Natural killer cell (primary cell): ENCODE results near the gene NWD2. TPM values are rescaled to one million over a fixed set of nuclear protein-coding genes. Genes with fewer than 3 reads are reported as not detected.

ENCODE experiments used
- ATAC-seq, 3 donors: fragments of 150-1000 bp in 2 of 3; fragments of 200-7000 bp in 1 of 3; cut with Tn5 transposase; 1 replicate in 1 of 3; 2 replicates in 2 of 3; pipeline ENCODE4 v1.10.0; 2021; ENCODE audit warnings: mild to moderate bottlenecking in 2 of 3, moderate library complexity in 2 of 3
- DNase-seq, 2 donors: peaks; one replicate each; pipeline versions ENCODE4 v3.0.0 to v3.0.0-alpha.2; 2013 to 2021; ENCODE audit warnings: mixed read lengths in 1 of 2
- H3K27ac ChIP-seq: one replicate; pipeline ENCODE4 v1.5.1; 2013; ENCODE audit warnings: mild to moderate bottlenecking, low read length
- H3K27me3 ChIP-seq: one replicate; pipeline ENCODE4 v1.6.1; 2013; ENCODE audit warnings: low read length; ENCODE audit not compliant: control insufficient read depth, insufficient read depth
- H3K36me3 ChIP-seq: one replicate; pipeline ENCODE4 v1.6.1; 2013; ENCODE audit warnings: low read length; ENCODE audit not compliant: control insufficient read depth, insufficient read depth
- H3K4me1 ChIP-seq: one replicate; pipeline ENCODE4 v1.6.1; 2013; ENCODE audit warnings: low read length; ENCODE audit not compliant: control insufficient read depth, insufficient read depth
- H3K4me3 ChIP-seq: one replicate; pipeline ENCODE4 v1.5.1; 2013; ENCODE audit warnings: low read length
- H3K9me3 ChIP-seq: one replicate; pipeline ENCODE4 v1.6.1; 2013; ENCODE audit warnings: low read length; ENCODE audit not compliant: control insufficient read depth, insufficient read depth
- H3K27ac Mint-ChIP-seq, 2 donors: one replicate each; pipeline ENCODE4 v1.8.0; 2022; ENCODE audit warnings: mild to moderate bottlenecking in 2 of 2, mixed read lengths in 2 of 2, moderate library complexity in 1 of 2
- H3K27me3 Mint-ChIP-seq, 2 donors: one replicate each; pipeline ENCODE4 v1.8.0; 2022; ENCODE audit warnings: low read depth in 2 of 2, mixed read lengths in 2 of 2
- H3K36me3 Mint-ChIP-seq: one replicate; pipeline ENCODE4 v1.8.0; 2022; ENCODE audit warnings: mixed read lengths
- H3K4me1 Mint-ChIP-seq, 2 donors: one replicate each; pipeline ENCODE4 v1.8.0; 2022; ENCODE audit warnings: mixed read lengths in 2 of 2
- H3K4me3 Mint-ChIP-seq: one replicate; pipeline ENCODE4 v1.8.0; 2022; ENCODE audit warnings: mild to moderate bottlenecking, moderate library complexity, mixed read lengths
- H3K9me3 Mint-ChIP-seq, 2 donors: one replicate each; pipeline ENCODE4 v1.8.0; 2022; ENCODE audit warnings: mixed read lengths in 2 of 2
- WGBS: methylation state at CpG from one replicate; pipeline ENCODE4 v1.1.7; 2013; ENCODE audit warnings: missing lambda C conversion rate; ENCODE audit not compliant: insufficient coverage; 5-methylcytosine and 5-hydroxymethylcytosine counted together
- intact Hi-C: fragments of 100-400 bp; cut with micrococcal nuclease; formaldehyde crosslinking; loops from one replicate; pipeline ENCODE4 v1.14.2; 2022
- total RNA-seq, 4 donors: library from RNA; stranded (reverse); fragments of 120-200 nt in 1 of 4; gene quantifications; one replicate each; pipeline versions ENCODE4 v1.2.3 to v1.2.4, GENCODE V29; 2013 to 2022
- TF ChIP-seq, protein P1 (sequence below): fragments of 200-600 bp; IDR thresholded peaks from one replicate; pipeline ENCODE4 v1.8.0; 2022; ENCODE audit warnings: antibody characterized with exemption

The NWD2 gene
- total RNA-seq, 3 donors from 2014 or later (not counting 1 experiment from before 2014, with no cell fraction given), result not detected

DNA sequence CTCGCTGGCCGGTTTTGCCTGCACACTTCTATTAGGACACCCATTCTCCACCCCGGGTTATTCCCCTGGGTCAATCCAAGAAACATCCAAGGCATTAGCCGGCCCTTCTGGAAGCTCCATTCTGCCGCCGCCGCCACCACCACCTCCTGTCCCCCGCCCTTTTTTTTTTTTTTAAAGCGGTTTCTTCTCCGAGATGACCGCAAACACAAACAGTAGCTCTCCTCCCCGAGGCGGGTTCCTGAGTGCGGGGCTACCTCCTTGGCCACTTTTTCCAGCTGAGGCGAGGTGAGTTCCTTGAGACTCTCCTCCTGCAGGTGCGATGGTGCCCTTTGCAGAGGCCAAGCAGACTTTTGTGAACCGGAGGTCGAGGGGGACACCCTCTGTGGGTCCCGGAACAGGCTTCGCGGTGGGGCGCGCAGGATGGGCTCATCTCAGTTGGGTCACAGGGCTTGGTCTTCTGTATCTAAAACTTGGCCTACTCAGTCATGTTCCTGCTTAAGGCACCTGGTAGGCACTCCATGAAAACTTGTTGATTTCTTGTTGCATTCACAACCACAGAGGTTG, 930 bp downstream of the NWD2 start:
- no peaks in the 10 kb centered on the region for H3K9me3 ChIP-seq
- peaks cover 4% of the 10 kb centered on the region for H3K27me3 ChIP-seq
- ATAC-seq, result no peak
- H3K36me3 ChIP-seq, result no peaks in the 10 kb centered on the region
- peaks cover 7% of the 10 kb centered on the region for H3K36me3 Mint-ChIP-seq
- intact Hi-C loops, result no loop called here
- no peaks in the 10 kb centered on the region for H3K4me1 ChIP-seq
- no peak overlapping the region for H3K4me3 ChIP-seq
- no peak overlapping the region for H3K4me3 Mint-ChIP-seq
- no peak overlapping the region for H3K27ac Mint-ChIP-seq
- TF ChIP-seq, protein P1, sequence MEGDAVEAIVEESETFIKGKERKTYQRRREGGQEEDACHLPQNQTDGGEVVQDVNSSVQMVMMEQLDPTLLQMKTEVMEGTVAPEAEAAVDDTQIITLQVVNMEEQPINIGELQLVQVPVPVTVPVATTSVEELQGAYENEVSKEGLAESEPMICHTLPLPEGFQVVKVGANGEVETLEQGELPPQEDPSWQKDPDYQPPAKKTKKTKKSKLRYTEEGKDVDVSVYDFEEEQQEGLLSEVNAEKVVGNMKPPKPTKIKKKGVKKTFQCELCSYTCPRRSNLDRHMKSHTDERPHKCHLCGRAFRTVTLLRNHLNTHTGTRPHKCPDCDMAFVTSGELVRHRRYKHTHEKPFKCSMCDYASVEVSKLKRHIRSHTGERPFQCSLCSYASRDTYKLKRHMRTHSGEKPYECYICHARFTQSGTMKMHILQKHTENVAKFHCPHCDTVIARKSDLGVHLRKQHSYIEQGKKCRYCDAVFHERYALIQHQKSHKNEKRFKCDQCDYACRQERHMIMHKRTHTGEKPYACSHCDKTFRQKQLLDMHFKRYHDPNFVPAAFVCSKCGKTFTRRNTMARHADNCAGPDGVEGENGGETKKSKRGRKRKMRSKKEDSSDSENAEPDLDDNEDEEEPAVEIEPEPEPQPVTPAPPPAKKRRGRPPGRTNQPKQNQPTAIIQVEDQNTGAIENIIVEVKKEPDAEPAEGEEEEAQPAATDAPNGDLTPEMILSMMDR, result no peak
- H3K27me3 Mint-ChIP-seq, result peaks cover 21 to 29% of the 10 kb centered on the region in 2 donors
- DNase-seq, result no peak
- no peaks in the 10 kb centered on the region for H3K9me3 Mint-ChIP-seq
- no peaks in the 10 kb centered on the region for H3K4me1 Mint-ChIP-seq
- 8% methylated on average over 23 of the region's 23 CpGs for WGBS
- no peak overlapping the region for H3K27ac ChIP-seq

DNA sequence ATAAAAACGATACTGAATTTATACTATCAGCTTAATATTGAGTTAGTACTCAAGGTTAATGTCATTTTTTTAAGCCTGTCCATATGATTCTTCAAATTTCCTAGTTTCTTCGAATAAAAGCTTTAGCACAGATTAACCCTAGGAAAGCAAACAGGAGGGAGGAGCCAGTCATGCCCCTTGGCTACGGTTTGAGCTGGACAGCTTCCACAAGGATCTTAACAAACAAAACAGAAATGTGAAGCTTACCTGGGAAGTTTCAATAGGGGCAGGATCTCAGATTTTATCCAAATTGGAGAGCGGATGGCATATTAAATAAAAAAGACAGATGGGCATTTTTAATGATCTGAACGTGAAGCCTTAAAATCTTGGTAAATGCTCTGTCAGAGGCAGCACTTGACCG, 2.3 kb downstream of the NWD2 start:
- H3K4me3 Mint-ChIP-seq, result no peak overlapping the region
- peaks cover 7% of the 10 kb centered on the region for H3K36me3 Mint-ChIP-seq
- H3K36me3 ChIP-seq, result no peaks in the 10 kb centered on the region
- H3K9me3 ChIP-seq, result no peaks in the 10 kb centered on the region
- ATAC-seq, result no peak
- DNase-seq, result no peak
- peaks cover 21 to 29% of the 10 kb centered on the region in 2 donors for H3K27me3 Mint-ChIP-seq
- H3K27ac Mint-ChIP-seq, result no peak overlapping the region
- no peaks in the 10 kb centered on the region for H3K4me1 Mint-ChIP-seq
- no peak overlapping the region for H3K4me3 ChIP-seq
- WGBS, result 40% methylated on average over 5 of the region's 6 CpGs
- H3K9me3 Mint-ChIP-seq, result no peaks in the 10 kb centered on the region
- peaks cover 4% of the 10 kb centered on the region for H3K27me3 ChIP-seq
- TF ChIP-seq, protein P1, result no peak
- H3K4me1 ChIP-seq, result no peaks in the 10 kb centered on the region
- intact Hi-C loops, result no loop called here
- no peak overlapping the region for H3K27ac ChIP-seq

GRCh38 chr4:37258221-37258620, 13.7 kb downstream of the NWD2 start:
- no peaks in the 10 kb centered on the region for H3K36me3 Mint-ChIP-seq
- ATAC-seq, result no peak
- TF ChIP-seq, protein P1, result no peak
- Histone ChIP-seq H3K9me3 (no peaks in the 10 kb centered on the region), H3K4me3 (no peak overlapping the region), H3K27me3 (no peaks in the 10 kb centered on the region), H3K27ac (no peak overlapping the region), H3K4me1 (no peaks in the 10 kb centered on the region), H3K36me3 (no peaks in the 10 kb centered on the region)
- H3K4me3 Mint-ChIP-seq, result no peak overlapping the region
- DNase-seq, result no peak
- no peak overlapping the region for H3K27ac Mint-ChIP-seq
- WGBS, result 67% methylated on average over 1 of the region's 1 CpG
- H3K9me3 Mint-ChIP-seq, result peaks cover 2% of the 10 kb centered on the region in 2 donors
- intact Hi-C loops, result no loop called here
- no peaks in the 10 kb centered on the region for H3K4me1 Mint-ChIP-seq
- no peaks in the 10 kb centered on the region for H3K27me3 Mint-ChIP-seq

DNA sequence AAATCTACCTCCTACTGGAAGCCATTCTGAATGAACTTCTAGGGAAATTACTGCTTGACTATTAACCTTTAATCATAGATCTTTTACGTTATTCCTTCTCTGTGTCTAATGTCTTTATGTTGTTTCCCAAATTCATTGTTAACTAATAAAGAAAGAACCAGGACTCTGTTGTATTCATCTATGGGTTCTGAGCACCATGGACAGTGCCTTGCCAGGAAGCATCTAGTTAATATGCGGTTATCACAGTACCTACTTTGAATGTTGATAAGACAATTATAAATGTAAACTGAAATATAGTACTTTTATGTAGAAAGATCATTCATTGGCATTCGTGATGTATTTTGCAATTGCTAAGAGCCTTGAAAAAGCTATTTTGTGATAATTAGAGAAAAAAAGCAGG, 23.8 kb downstream of the NWD2 start:
- Histone ChIP-seq H3K27ac (no peak overlapping the region), H3K36me3 (no peaks in the 10 kb centered on the region), H3K27me3 (no peaks in the 10 kb centered on the region), H3K4me1 (no peaks in the 10 kb centered on the region), H3K4me3 (no peak overlapping the region), H3K9me3 (no peaks in the 10 kb centered on the region)
- Mint-ChIP-seq H3K4me1 (no peaks in the 10 kb centered on the region), H3K9me3 (peaks cover 3 to 6% of the 10 kb centered on the region in 2 donors), H3K4me3 (no peak overlapping the region), H3K27me3 (no peaks in the 10 kb centered on the region), H3K36me3 (peaks cover 9% of the 10 kb centered on the region), H3K27ac (no peak overlapping the region)
- TF ChIP-seq, protein P1, result no peak
- DNase-seq, result no peak
- ATAC-seq, result no peak
- 61% methylated on average over 3 of the region's 3 CpGs for WGBS
- intact Hi-C loops, result no loop called here
